C4-2B (cell line): ENCODE results near the gene FGF21.

Experiments used
- H3K27ac ChIP-seq: fragments of 450-650 bp; 2 replicates; pipeline ENCODE4 v1.5.1; 2017
- ZFX ChIP-seq: fragments of 450-650 bp; IDR thresholded peaks from 2 replicates; pipeline ENCODE4 v1.6.1; 2017
- TF ChIP-seq, protein P1 (sequence below): fragments of 450-650 bp; conservative IDR thresholded peaks from 2 replicates; pipeline ENCODE4 v1.5.1; 2017; ENCODE audit warnings: mild to moderate bottlenecking

Gene FGF21

DNA sequence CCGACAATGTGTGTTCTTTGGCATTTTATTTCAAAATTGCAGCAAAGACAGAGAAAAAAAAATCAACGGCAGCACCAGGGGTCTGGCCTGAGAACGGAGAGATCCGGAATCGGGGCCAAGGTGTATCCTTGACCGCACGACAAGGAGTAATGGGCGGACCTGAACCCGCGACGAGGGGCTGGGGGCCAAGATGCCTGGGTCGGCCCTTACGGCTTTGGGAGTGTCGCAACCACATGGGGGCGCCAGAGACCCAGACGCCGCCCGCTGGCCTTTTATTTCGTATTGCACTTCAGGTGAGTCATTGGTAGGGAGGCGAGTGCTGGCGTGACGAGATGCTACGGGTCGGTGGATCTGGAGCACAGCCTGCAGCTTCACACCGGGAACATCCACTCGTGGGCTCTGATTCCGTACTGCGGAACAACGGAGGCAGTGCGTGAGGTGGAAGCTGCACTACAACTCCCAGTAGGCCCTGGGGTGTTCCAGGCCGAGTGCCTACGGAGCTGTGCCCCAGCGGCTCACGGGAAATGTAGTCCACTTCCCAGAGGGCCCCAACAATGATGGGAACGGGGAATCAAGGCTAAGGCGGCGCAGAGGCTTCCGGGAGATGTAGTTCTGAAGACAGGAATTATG is 39.8 kb downstream of the FGF21 start:
- H3K27ac ChIP-seq = no peak overlapping the region; the same call in 1 of the 2 replicates
- TF ChIP-seq, protein P1, sequence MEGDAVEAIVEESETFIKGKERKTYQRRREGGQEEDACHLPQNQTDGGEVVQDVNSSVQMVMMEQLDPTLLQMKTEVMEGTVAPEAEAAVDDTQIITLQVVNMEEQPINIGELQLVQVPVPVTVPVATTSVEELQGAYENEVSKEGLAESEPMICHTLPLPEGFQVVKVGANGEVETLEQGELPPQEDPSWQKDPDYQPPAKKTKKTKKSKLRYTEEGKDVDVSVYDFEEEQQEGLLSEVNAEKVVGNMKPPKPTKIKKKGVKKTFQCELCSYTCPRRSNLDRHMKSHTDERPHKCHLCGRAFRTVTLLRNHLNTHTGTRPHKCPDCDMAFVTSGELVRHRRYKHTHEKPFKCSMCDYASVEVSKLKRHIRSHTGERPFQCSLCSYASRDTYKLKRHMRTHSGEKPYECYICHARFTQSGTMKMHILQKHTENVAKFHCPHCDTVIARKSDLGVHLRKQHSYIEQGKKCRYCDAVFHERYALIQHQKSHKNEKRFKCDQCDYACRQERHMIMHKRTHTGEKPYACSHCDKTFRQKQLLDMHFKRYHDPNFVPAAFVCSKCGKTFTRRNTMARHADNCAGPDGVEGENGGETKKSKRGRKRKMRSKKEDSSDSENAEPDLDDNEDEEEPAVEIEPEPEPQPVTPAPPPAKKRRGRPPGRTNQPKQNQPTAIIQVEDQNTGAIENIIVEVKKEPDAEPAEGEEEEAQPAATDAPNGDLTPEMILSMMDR = peak; percentile 88
- no peak for TF ChIP-seq ZFX

DNA sequence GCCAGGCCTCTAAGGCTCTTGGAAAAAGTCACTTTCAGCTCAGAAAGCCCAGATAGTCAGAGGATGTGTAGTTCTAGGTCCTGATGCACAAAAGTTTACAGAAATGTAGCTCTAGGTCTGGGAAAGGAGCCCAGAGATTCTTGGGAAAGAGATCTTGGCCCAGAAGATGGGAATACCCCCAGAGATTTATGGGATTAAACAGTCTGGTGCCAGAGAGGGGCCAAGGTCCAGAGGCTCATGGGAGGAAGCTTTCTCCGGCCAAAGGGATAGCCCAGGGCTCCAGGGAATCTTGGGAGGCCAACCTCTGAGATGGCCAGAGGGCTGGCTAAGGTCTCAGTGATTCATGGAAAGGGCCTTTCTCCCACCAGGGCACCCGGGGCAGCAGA is 40.4 kb downstream of the FGF21 start:
- no peak overlapping the region for H3K27ac ChIP-seq
- TF ChIP-seq, protein P1 = no peak
- TF ChIP-seq ZFX = no peak

DNA sequence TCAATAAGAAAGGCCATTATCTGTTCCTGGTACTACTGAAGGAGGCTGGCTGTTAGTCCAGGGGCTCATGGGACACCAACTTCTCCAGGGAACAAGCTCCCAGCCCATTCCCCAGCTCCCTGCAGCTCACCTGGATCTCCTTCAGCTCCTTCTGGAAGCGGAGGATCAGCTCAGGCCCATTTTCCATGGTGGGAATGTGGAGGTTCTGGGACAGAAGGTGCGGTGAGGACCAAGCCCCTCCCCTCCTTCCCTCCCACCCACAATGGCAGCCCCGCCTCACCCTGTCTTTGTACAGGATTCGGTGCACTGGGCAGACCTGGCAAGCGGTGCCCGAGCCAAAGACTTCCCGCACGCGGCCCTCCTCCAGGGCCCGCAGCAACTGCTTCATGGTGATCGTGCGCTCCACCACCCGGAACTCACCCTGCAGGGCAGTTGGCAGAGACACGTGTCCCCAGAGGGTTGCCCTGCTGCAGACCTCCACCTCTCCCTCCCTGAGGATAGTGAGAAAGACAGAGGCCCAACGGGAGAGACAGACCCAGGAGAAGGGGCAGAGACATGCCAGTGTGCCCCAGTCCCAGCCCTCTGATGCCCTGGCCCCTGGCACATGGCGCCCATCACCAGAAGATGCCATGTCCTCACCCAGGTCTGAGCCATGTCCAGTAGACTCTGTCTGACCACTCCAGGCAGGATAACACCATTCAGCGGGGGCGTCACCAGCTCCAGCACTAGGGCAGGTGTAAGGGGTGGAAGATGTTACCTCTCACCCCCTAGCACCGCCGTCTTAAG is 41.2 kb downstream of the FGF21 start:
- TF ChIP-seq, protein P1 = no peak
- H3K27ac ChIP-seq = no peak overlapping the region

DNA sequence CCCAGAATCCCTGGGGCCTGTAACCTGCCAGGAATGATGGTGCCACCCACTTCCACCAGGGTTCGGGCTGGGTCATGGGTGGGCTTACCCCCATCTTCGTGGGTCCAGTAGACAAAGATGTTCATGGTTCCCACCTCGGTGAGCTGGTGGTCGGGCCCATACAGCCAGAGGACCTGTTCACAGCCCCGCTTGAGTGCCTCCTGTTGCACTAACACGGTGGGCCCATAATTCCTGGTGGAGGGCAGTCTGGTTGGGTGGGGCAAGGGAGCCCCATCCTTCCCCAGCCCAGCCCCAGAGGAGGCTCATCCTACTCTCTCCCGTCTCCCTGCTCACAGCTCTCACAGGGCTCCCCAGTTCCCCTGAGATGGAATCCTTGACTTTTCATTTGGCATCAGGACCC is 41.8 kb downstream of the FGF21 start:
- no peak for TF ChIP-seq ZFX
- TF ChIP-seq, protein P1 = no peak
- no peak overlapping the region for H3K27ac ChIP-seq

DNA sequence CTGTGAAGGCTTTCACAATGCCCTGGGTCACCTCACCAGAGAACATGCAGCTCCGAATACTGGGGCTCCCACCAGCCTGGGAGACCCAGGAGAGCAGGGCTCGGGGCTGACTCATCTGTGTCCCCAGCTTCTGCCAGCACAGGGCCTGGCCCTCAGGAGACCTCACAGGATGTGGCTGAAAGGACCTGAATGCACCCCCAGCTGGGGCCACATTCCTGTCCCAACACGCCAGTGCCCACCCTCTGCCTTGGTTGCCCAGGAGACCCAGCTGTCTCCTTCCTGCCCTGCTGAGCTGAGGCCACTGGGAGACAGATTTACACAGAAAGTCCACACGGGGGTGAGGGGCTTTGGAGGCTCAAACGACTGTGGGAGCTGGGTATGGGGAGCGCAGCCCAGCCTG is 43.6 kb downstream of the FGF21 start:
- TF ChIP-seq ZFX = no peak
- TF ChIP-seq, protein P1 = no peak
- no peak overlapping the region for H3K27ac ChIP-seq

DNA sequence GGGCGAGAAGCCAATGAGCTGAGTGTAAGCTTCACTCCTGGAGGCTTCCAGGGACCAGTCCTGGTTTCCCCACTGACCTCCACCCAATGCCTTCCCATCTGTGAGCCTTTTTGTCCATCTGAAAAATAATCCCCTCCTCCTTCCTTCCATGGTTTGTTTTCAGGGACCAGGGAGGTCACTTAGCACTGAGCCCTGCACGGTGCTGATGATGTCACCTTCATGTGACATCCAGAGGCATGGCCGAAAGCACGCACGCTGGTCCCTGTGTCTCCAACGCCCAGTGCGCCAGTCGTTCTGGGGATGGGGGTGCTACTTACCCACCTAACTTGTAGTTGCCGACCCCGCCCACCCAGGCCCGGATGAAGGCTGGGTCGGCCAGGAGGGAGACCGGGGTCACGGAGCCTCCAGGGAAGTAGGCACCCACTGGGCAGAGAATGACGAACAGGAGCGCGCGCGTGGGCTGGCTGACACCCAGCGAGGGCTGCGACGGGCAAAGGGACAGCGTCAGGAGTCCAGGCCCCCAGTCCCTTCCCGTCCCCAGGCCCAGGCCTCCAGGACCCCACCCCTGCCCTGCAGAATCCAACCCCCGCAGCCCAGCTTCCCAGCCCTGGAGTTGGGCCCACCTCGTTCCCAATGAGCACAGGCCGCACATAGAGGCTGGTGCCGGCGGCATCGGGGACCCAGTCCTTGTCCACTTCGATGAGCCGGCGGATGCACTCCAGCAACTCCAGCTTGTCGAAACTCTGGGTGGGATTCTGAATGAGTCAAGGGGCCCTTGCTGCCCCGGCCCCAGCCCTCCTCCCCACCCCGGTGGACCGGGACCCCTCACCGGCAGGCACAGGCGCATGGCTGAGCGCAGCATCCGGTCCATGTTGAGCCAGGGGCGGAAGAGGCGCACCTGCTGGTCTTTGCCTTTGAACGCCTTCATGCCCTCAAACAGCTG is 44.3 kb downstream of the FGF21 start:
- no peak overlapping the region for H3K27ac ChIP-seq
- TF ChIP-seq, protein P1 = no peak
- TF ChIP-seq ZFX = no peak
